Vagina (tissue), 2 donors: ENCODE data around the gene LMBR1L. TPM values are rescaled to one million over a fixed set of nuclear protein-coding genes. Genes with fewer than 3 reads are reported as not detected.

Source experiments
- DNase-seq, 2 donors: peaks; one replicate each; pipeline ENCODE4 v3.0.0-alpha.2; 2017; ENCODE audit errors: extremely low spot score in 2 of 2
- H3K27ac ChIP-seq: fragments of 200-600 bp; sonication (generic); one replicate; pipeline ENCODE4 v1.5.1; 2019
- H3K27me3 ChIP-seq: fragments of 200-600 bp; sonication (generic); one replicate; pipeline ENCODE4 v1.5.1; 2019
- H3K36me3 ChIP-seq, 2 donors: fragments of 200-600 bp; sonication (generic); one replicate each; pipeline ENCODE4 v1.5.1; 2017 to 2019
- H3K4me1 ChIP-seq: fragments of 200-600 bp; sonication (generic); one replicate; pipeline ENCODE4 v1.5.1; 2019
- H3K4me3 ChIP-seq, 2 donors: fragments of 200-600 bp; sonication (generic); 1 replicate in 1 of 2; 2 replicates in 1 of 2; pipeline ENCODE4 v1.5.1; 2016 to 2019
- H3K9me3 ChIP-seq: fragments of 200-600 bp; sonication (generic); one replicate; pipeline ENCODE4 v1.5.1; 2019
- CTCF ChIP-seq, 3 experiments: fragments of 450-650 bp in 2 of 3; fragments of 200-600 bp in 1 of 3; sonication (generic) in 1 of 3; IDR thresholded peaks; one replicate each; pipeline ENCODE4 v1.5.1; 2017 to 2019; ENCODE audit warnings: antibody characterized with exemption in 3 of 3, mild to moderate bottlenecking in 2 of 3, moderate library complexity in 2 of 3
- POLR2A ChIP-seq, 2 donors: fragments of 450-650 bp; IDR thresholded peaks; one replicate each; pipeline ENCODE4 v1.6.1; 2017; ENCODE audit warnings: antibody characterized with exemption in 2 of 2, mild to moderate bottlenecking in 2 of 2, moderate library complexity in 2 of 2
- POLR2AphosphoS5 ChIP-seq, 2 donors: sonication (generic); formaldehyde crosslinking; IDR thresholded peaks; one replicate each; pipeline ENCODE4 v1.9.0; 2017; ENCODE audit warnings: antibody characterized with exemption in 2 of 2, mild to moderate bottlenecking in 2 of 2, low read depth in 1 of 2; ENCODE audit not compliant: insufficient read depth in 1 of 2
- intact Hi-C: fragments of 100-400 bp; cut with DNase I; formaldehyde crosslinking; loops from one replicate; pipeline ENCODE4 v1.15.1; 2023
- total RNA-seq: library from RNA; depleted of rRNA; stranded (reverse); fragments of >200 nt; gene quantifications from one replicate; pipeline ENCODE4 v1.2.3, GENCODE V29; 2016

LMBR1L gene
- 53.3 TPM for total RNA-seq

- Histone ChIP-seq H3K4me3 (peak within 1 kb of the TSS; percentile 91 to 92), H3K27me3 (no peaks in the 10 kb centered on the region), H3K4me1 (peaks cover 50% of the 10 kb centered on the region), H3K27ac (peak within 1 kb of the TSS; percentile 98), H3K9me3 (no peaks in the 10 kb centered on the region), H3K36me3 (no peaks in the 10 kb centered on the region)
- DNase-seq, result peak in 1 of 2 donors; percentile 99
- intact Hi-C loops, result no loop called here
- TF ChIP-seq POLR2A (IDR thresholded peaks at IDR 0.05) (peak; percentile 75 to 87), POLR2AphosphoS5 (IDR thresholded peaks at IDR 0.05; ENCODE audit: insufficient read depth in 1 of 2, low read depth in 1 of 2) (peak; percentile 98), CTCF (IDR thresholded peaks at IDR 0.05) (peak in 2 of 3 experiments; percentile 11 to 55)
Measured at GRCh38 chr12:49110464-49111155, at the start of gene LMBR1L. Gene LMBR1L (minus strand): TSS chr12:49110847. CDS start chr12:49110555, 292 bp downstream.

GRCh38 chr12:49160399-49160798, 49.8 kb upstream of the LMBR1L start:
- H3K4me3 ChIP-seq, result no peak overlapping the region
- no peaks in the 10 kb centered on the region for H3K9me3 ChIP-seq
- no peaks in the 10 kb centered on the region for H3K27me3 ChIP-seq
- TF ChIP-seq POLR2A (IDR thresholded peaks at IDR 0.05) (no peak), POLR2AphosphoS5 (IDR thresholded peaks at IDR 0.05; ENCODE audit: insufficient read depth in 1 of 2, low read depth in 1 of 2) (no peak), CTCF (IDR thresholded peaks at IDR 0.05) (no peak)
- no peaks in the 10 kb centered on the region for H3K4me1 ChIP-seq
- H3K36me3 ChIP-seq, result no peaks in the 10 kb centered on the region
- DNase-seq, result no peak
- intact Hi-C loops, result no loop called here
- H3K27ac ChIP-seq, result no peak overlapping the region

GRCh38 chr12:49154221-49154620, 43.6 kb upstream of the LMBR1L start:
- Histone ChIP-seq H3K4me1 (no peaks in the 10 kb centered on the region), H3K27ac (no peak overlapping the region), H3K4me3 (no peak overlapping the region), H3K9me3 (no peaks in the 10 kb centered on the region), H3K36me3 (no peaks in the 10 kb centered on the region), H3K27me3 (no peaks in the 10 kb centered on the region)
- intact Hi-C loops, result no loop called here
- TF ChIP-seq POLR2AphosphoS5 (IDR thresholded peaks at IDR 0.05; ENCODE audit: insufficient read depth in 1 of 2, low read depth in 1 of 2) (no peak), CTCF (IDR thresholded peaks at IDR 0.05) (no peak), POLR2A (IDR thresholded peaks at IDR 0.05) (no peak)
- no peak for DNase-seq

- TF ChIP-seq CTCF (IDR thresholded peaks at IDR 0.05) (no peak), POLR2AphosphoS5 (IDR thresholded peaks at IDR 0.05; ENCODE audit: insufficient read depth in 1 of 2, low read depth in 1 of 2) (no peak)
- Histone ChIP-seq H3K27ac (no peak overlapping the region), H3K4me1 (no peaks in the 10 kb centered on the region), H3K9me3 (no peaks in the 10 kb centered on the region), H3K4me3 (no peak overlapping the region), H3K36me3 (no peaks in the 10 kb centered on the region), H3K27me3 (no peaks in the 10 kb centered on the region)
- intact Hi-C loops, result no loop called here
- no peak for DNase-seq
Measured at GRCh38 chr12:49147384-49147783, 36.7 kb upstream of the LMBR1L start.

- H3K4me1 ChIP-seq, result no peaks in the 10 kb centered on the region
- H3K27me3 ChIP-seq, result no peaks in the 10 kb centered on the region
- DNase-seq, result no peak
- H3K27ac ChIP-seq, result no peak overlapping the region
- TF ChIP-seq POLR2AphosphoS5 (IDR thresholded peaks at IDR 0.05; ENCODE audit: insufficient read depth in 1 of 2, low read depth in 1 of 2), result no peak
- TF ChIP-seq POLR2A (IDR thresholded peaks at IDR 0.05), result no peak
- no peak for TF ChIP-seq CTCF (IDR thresholded peaks at IDR 0.05)
- H3K4me3 ChIP-seq, result no peak overlapping the region
- H3K9me3 ChIP-seq, result no peaks in the 10 kb centered on the region
- intact Hi-C loops, result no loop called here
- no peaks in the 10 kb centered on the region for H3K36me3 ChIP-seq
Measured at GRCh38 chr12:49146406-49146805, 35.8 kb upstream of the LMBR1L start.
